ENCODE measurements around the gene HDAC9. TPM values are rescaled to one million over a fixed set of nuclear protein-coding genes. Genes with fewer than 3 reads are reported as not detected.
A peak's percentile ranks its signal among the peaks of the same experiment; 100 is the strongest.

The HDAC9 gene
- total and polyA plus RNA-seq, 2 experiments from 2014 or later: 32.7 to 101 TPM

GRCh38 chr7:18540396-18540795 is 44.8 kb downstream of the HDAC9 start:
- Histone ChIP-seq H3K27ac (no peak overlapping the region), H3K4me1 (ENCODE audit: low read depth) (peaks cover 4% of the 10 kb centered on the region), H3K4me3 (no peak overlapping the region), H3K27me3 (no peaks in the 10 kb centered on the region), H3K36me3 (peaks cover 5% of the 10 kb centered on the region), H3K9me3 (ENCODE audit: low read depth) (no peaks in the 10 kb centered on the region)
- no peak for DNase-seq (ENCODE audit: low read depth in 1 of 2, low spot score in 1 of 2)
- TF ChIP-seq CTCF (IDR thresholded peaks at IDR 0.05; ENCODE audit: low read depth, low read length): no peak

GRCh38 chr7:18541181-18541870 is 45.8 kb downstream of the HDAC9 start:
- H3K9me3 ChIP-seq (ENCODE audit: low read depth): no peaks in the 10 kb centered on the region
- H3K27me3 ChIP-seq: no peaks in the 10 kb centered on the region
- TF ChIP-seq CTCF (IDR thresholded peaks at IDR 0.05; ENCODE audit: low read depth, low read length): no peak
- peak in 1 of 2 donors; percentile 35 for DNase-seq (ENCODE audit: low read depth in 1 of 2, low spot score in 1 of 2)
- H3K36me3 ChIP-seq: peaks cover 5% of the 10 kb centered on the region
- H3K4me3 ChIP-seq: no peak overlapping the region
- H3K27ac ChIP-seq: no peak overlapping the region
- H3K4me1 ChIP-seq (ENCODE audit: low read depth): peaks cover 4% of the 10 kb centered on the region

- Histone ChIP-seq H3K9me3 (ENCODE audit: low read depth) (no peaks in the 10 kb centered on the region), H3K4me1 (ENCODE audit: low read depth) (peaks cover 4% of the 10 kb centered on the region), H3K27me3 (no peaks in the 10 kb centered on the region), H3K4me3 (no peak overlapping the region), H3K36me3 (peaks cover 5% of the 10 kb centered on the region), H3K27ac (no peak overlapping the region)
- TF ChIP-seq CTCF (IDR thresholded peaks at IDR 0.05; ENCODE audit: low read depth, low read length): no peak
- DNase-seq (ENCODE audit: low read depth in 1 of 2, low spot score in 1 of 2): no peak
These were observed 46.3 kb downstream of the HDAC9 start for GRCh38 chr7:18541871-18542212.

- no peak for DNase-seq (ENCODE audit: low read depth in 1 of 2, low spot score in 1 of 2)
- TF ChIP-seq CTCF (IDR thresholded peaks at IDR 0.05; ENCODE audit: low read depth, low read length): no peak
These were observed 51.0 kb downstream of the HDAC9 start for GRCh38 chr7:18546576-18546975.

GRCh38 chr7:18547509-18548187 is 52.1 kb downstream of the HDAC9 start:
- Histone ChIP-seq H3K27me3 (no peaks in the 10 kb centered on the region), H3K4me1 (ENCODE audit: low read depth) (peaks cover 9% of the 10 kb centered on the region), H3K36me3 (peaks cover 5% of the 10 kb centered on the region), H3K27ac (no peak overlapping the region), H3K4me3 (no peak overlapping the region), H3K9me3 (ENCODE audit: low read depth) (no peaks in the 10 kb centered on the region)
- TF ChIP-seq CTCF (IDR thresholded peaks at IDR 0.05; ENCODE audit: low read depth, low read length): no peak
- DNase-seq (ENCODE audit: low read depth in 1 of 2, low spot score in 1 of 2): no peak

More at GRCh38 chr7:18546576-18546975, 51.0 kb downstream of the HDAC9 start:
- Histone ChIP-seq H3K27me3 (no peaks in the 10 kb centered on the region), H3K4me1 (ENCODE audit: low read depth) (peaks cover 9% of the 10 kb centered on the region), H3K27ac (no peak overlapping the region), H3K4me3 (no peak overlapping the region), H3K36me3 (peaks cover 5% of the 10 kb centered on the region), H3K9me3 (ENCODE audit: low read depth) (no peaks in the 10 kb centered on the region)
